IMR-90 (cell line): ENCODE measurements around the gene SLC2A10. TPM values are rescaled to one million over a fixed set of nuclear protein-coding genes. Genes with fewer than 3 reads are reported as not detected.

Source experiments
- ATAC-seq: fragments of 200-7000 bp; cut with Tn5 transposase; 2 replicates; pipeline ENCODE4 v1.9.1; 2020; ENCODE audit warnings: low read depth, mild to moderate bottlenecking, moderate library complexity
- BruUV-seq: library from RNA; stranded (reverse); fragments of 400-500 nt; replicated peaks from 2 replicates; lab custom pipeline; 2021; lab: Mats Ljungman, UMichigan
- CTCF ChIA-PET: fragments of 300-600 bp; formaldehyde crosslinking; extraction: SDS; loops from one replicate; lab custom pipeline; 2021; ENCODE audit warnings: antibody characterized with exemption; lab: Yijun Ruan, JAX
- POLR2A ChIA-PET: fragments of 300-600 bp; sonication (Branson Sonifier 250); formaldehyde crosslinking; loops from one replicate; lab custom pipeline; 2022; ENCODE audit warnings: antibody characterized with exemption; ENCODE audit not compliant: unreplicated experiment; lab: Charles Lee
- DNase-seq: peaks from one replicate; pipeline ENCODE4 v3.0.0; 2013
- H2AFZ ChIP-seq: replicated peaks from 2 replicates; pipeline ENCODE3; 2013; ENCODE audit warnings: low read length, mild to moderate bottlenecking; ENCODE audit not compliant: poor library complexity
- H2AK5ac ChIP-seq: 2 replicates; pipeline ENCODE4 v1.6.1; 2013; ENCODE audit warnings: low read depth, low read length, inconsistent platforms
- H2AK9ac ChIP-seq: replicated peaks from 2 replicates; pipeline ENCODE3; 2013; ENCODE audit warnings: mild to moderate bottlenecking, low read depth, low read length, moderate library complexity; ENCODE audit not compliant: poor library complexity
- H2BK120ac ChIP-seq: 2 replicates; pipeline ENCODE4 v1.6.1; 2013; ENCODE audit warnings: low read depth, low read length, inconsistent platforms
- H2BK15ac ChIP-seq: 3 replicates; pipeline ENCODE4 v1.6.1; 2013; ENCODE audit warnings: low read depth, low read length, inconsistent platforms
- H2BK20ac ChIP-seq: 2 replicates; pipeline ENCODE4 v1.6.1; 2013; ENCODE audit warnings: low read depth, mild to moderate bottlenecking, inconsistent platforms, low read length, moderate library complexity
- H2BK5ac ChIP-seq: 2 replicates; pipeline ENCODE4 v1.6.1; 2013; ENCODE audit warnings: mild to moderate bottlenecking, low read depth, low read length, inconsistent platforms; ENCODE audit not compliant: poor library complexity, severe bottlenecking
- H3K14ac ChIP-seq: replicated peaks from 2 replicates; pipeline ENCODE4 v1.6.1; 2013; ENCODE audit warnings: low read depth, low read length, inconsistent platforms
- H3K18ac ChIP-seq: 2 replicates; pipeline ENCODE4 v1.6.1; 2013; ENCODE audit warnings: low read depth, low read length, control low read depth
- H3K23ac ChIP-seq: 2 replicates; pipeline ENCODE4 v1.6.1; 2013; ENCODE audit warnings: low read depth, low read length, inconsistent platforms
- H3K27ac ChIP-seq: 2 replicates; pipeline ENCODE4 v1.5.1; 2013; ENCODE audit warnings: mild to moderate bottlenecking, control low read depth, low read length; ENCODE audit not compliant: insufficient read depth
- H3K27me3 ChIP-seq: 2 replicates; pipeline ENCODE4 v1.6.1; 2013; ENCODE audit warnings: low read length; ENCODE audit not compliant: control insufficient read depth, insufficient read depth
- H3K36me3 ChIP-seq: 2 replicates; pipeline ENCODE4 v1.6.1; 2013; ENCODE audit warnings: low read length, mixed read lengths; ENCODE audit not compliant: control insufficient read depth, insufficient read depth
- H3K4ac ChIP-seq: 2 replicates; pipeline ENCODE4 v1.6.1; 2013; ENCODE audit warnings: low read depth, low read length, inconsistent platforms
- H3K4me1 ChIP-seq: 2 replicates; pipeline ENCODE4 v1.6.1; 2013; ENCODE audit warnings: low read length, mixed read lengths; ENCODE audit not compliant: control insufficient read depth, insufficient read depth
- H3K4me2 ChIP-seq: 2 replicates; pipeline ENCODE4 v1.6.1; 2013; ENCODE audit warnings: low read depth, mild to moderate bottlenecking, control low read depth, low read length, moderate library complexity
- H3K4me3 ChIP-seq: 2 replicates; pipeline ENCODE4 v1.5.1; 2013; ENCODE audit warnings: low read depth, mild to moderate bottlenecking, control low read depth, low read length, moderate library complexity; ENCODE audit not compliant: insufficient read depth
- H3K56ac ChIP-seq: 2 replicates; pipeline ENCODE4 v1.6.1; 2013; ENCODE audit warnings: low read length, inconsistent platforms; ENCODE audit not compliant: insufficient read depth; ENCODE audit errors: extremely low read depth
- H3K79me1 ChIP-seq, 2 experiments: 2 replicates each; pipeline ENCODE4 v1.6.1; 2013; ENCODE audit warnings: low read length in 2 of 2, inconsistent platforms in 1 of 2, low read depth in 1 of 2
- H3K9ac ChIP-seq: 2 replicates; pipeline ENCODE4 v1.6.1; 2013; ENCODE audit warnings: low read depth, low read length, control low read depth
- H3K9me1 ChIP-seq: 2 replicates; pipeline ENCODE4 v1.6.1; 2013; ENCODE audit warnings: low read length, inconsistent platforms; ENCODE audit not compliant: insufficient read depth
- H3K9me3 ChIP-seq: 2 replicates; pipeline ENCODE4 v1.6.1; 2013; ENCODE audit warnings: low read length; ENCODE audit not compliant: control insufficient read depth, insufficient read depth
- H4K20me1 ChIP-seq: 2 replicates; pipeline ENCODE4 v1.6.1; 2013; ENCODE audit warnings: low read length, inconsistent platforms; ENCODE audit not compliant: insufficient read depth
- H4K5ac ChIP-seq: 2 replicates; pipeline ENCODE4 v1.6.1; 2013; ENCODE audit warnings: mild to moderate bottlenecking, low read depth, low read length, control low read depth
- H4K8ac ChIP-seq, 2 experiments: 2 replicates each; pipeline ENCODE4 v1.6.1; 2013; ENCODE audit warnings: low read depth in 2 of 2, low read length in 2 of 2, control low read depth in 1 of 2, inconsistent platforms in 1 of 2
- H4K91ac ChIP-seq: 2 replicates; pipeline ENCODE4 v1.6.1; 2013; ENCODE audit warnings: low read depth, low read length, inconsistent platforms; ENCODE audit not compliant: insufficient read depth
- FOS ChIP-seq: fragments of 150-350 bp; IDR thresholded peaks from 2 replicates; pipeline ENCODE4 v1.6.1; 2016; ENCODE audit warnings: low read depth, low read length
- MAFK ChIP-seq: IDR thresholded peaks from 2 replicates; pipeline ENCODE4 v1.6.1; 2012; ENCODE audit warnings: low read depth, low read length, improper control_type of control experiment
- RCOR1 ChIP-seq: IDR thresholded peaks from 2 replicates; pipeline ENCODE4 v1.6.1; 2012; ENCODE audit warnings: mild to moderate bottlenecking, low read length, improper control_type of control experiment; ENCODE audit not compliant: insufficient replicate concordance
- WGBS, 2 experiments: methylation state at CpG; one replicate each; pipeline versions ENCODE4 v1.1.5 to v1.1.7; 2013; ENCODE audit warnings: missing lambda C conversion rate in 2 of 2; ENCODE audit not compliant: insufficient read length in 1 of 2; ENCODE audit errors: extremely low coverage in 2 of 2; 5-methylcytosine and 5-hydroxymethylcytosine counted together
- dilution Hi-C: fragments of 300-500 bp; cut with HindIII; formaldehyde crosslinking; loops from one replicate; pipeline ENCODE4 v1.14.3; 2018; ENCODE audit warnings: low sequenced_read_pairs; ENCODE audit not compliant: unreplicated experiment
- in situ Hi-C: fragments of 300-500 bp; cut with MboI; formaldehyde crosslinking; loops from 3 replicates; pipeline ENCODE4 v1.14.3; 2019; ENCODE audit warnings: low sequenced_read_pairs, inconsistent platforms, mixed read lengths
- intact Hi-C: fragments of 100-400 bp; cut with micrococcal nuclease; formaldehyde crosslinking; loops from 2 replicates; pipeline ENCODE4 v1.10.0; 2022
- polyA plus RNA-seq, 3 experiments: library from polyadenylated mRNA; depleted of rRNA; stranded (reverse); fragments of >200 nt; gene quantifications; 2 replicates each; pipeline ENCODE4 v1.2.3, GENCODE V29; 2012; ENCODE audit warnings: low replicate concordance in 1 of 3
- total RNA-seq: library from RNA; depleted of rRNA; stranded (reverse); fragments of >200 nt; gene quantifications from 2 replicates; pipeline ENCODE4 v1.2.3, GENCODE V29; 2012
- TF ChIP-seq, protein P1 (sequence below): fragments of 150-350 bp; IDR thresholded peaks from 2 replicates; pipeline ENCODE4 v1.6.1; 2016; ENCODE audit warnings: low read depth, mild to moderate bottlenecking, low read length, moderate library complexity, borderline replicate concordance
- TF ChIP-seq, protein P2 (sequence below): fragments of 150-350 bp; IDR thresholded peaks from 2 replicates; pipeline ENCODE4 v1.6.1; 2017; ENCODE audit warnings: mild to moderate bottlenecking, antibody characterized with exemption, low read length, low read depth

The SLC2A10 gene
- total and polyA plus RNA-seq, 2 of the 4 experiments (the other 2 are of a cell fraction): 15.2 to 22.0 TPM

- TF ChIP-seq FOS: no peak
Measured at GRCh38 chr20:46746956-46747526, 37.6 kb downstream of the SLC2A10 start (continued).

GRCh38 chr20:46749147-46749546 lies 39.7 kb downstream of the SLC2A10 start:
- no peak overlapping the region for H2AK9ac ChIP-seq
- H3K9me3 ChIP-seq: no peaks in the 10 kb centered on the region
- CTCF ChIA-PET: interaction anchor here (1.5 kb wide), 1 partner anchor 635 kb away, joined by 6 read pairs; no protein-coding TSS in a partner anchor
- no peak overlapping the region for H4K91ac ChIP-seq
- H4K5ac ChIP-seq: no peak overlapping the region
- H3K27ac ChIP-seq: no peak overlapping the region
- POLR2A ChIA-PET: interaction anchor here (0.6 kb wide), 1 partner anchor 221 kb away, joined by 4 read pairs; no protein-coding TSS in a partner anchor
- no CpG with 5 or more reads among the region's 3 CpGs for WGBS, 2 experiments
- no peak overlapping the region for H3K18ac ChIP-seq
- no peaks in the 10 kb centered on the region for H3K79me1 ChIP-seq
- H2AFZ ChIP-seq: no peak overlapping the region
- dilution Hi-C loops (no loop called here), in situ Hi-C loops (no loop called here), intact Hi-C loops (loop anchor here (5.0 kb wide), 1 partner anchor 873 kb away; no protein-coding TSS in a partner anchor)
- no peak overlapping the region for H3K4ac ChIP-seq
- peaks cover 3% of the 10 kb centered on the region; the same call in 1 of the 2 replicates for H3K9me1 ChIP-seq
- H3K14ac ChIP-seq: no peak overlapping the region
- H3K27me3 ChIP-seq: no peaks in the 10 kb centered on the region
- no peak overlapping the region for H2BK120ac ChIP-seq
- no peak overlapping the region for H3K4me2 ChIP-seq
- no peak overlapping the region for H3K4me3 ChIP-seq
- no peak overlapping the region for H2AK5ac ChIP-seq
- BruUV-seq: no TSS peak
- no peak overlapping the region for H2BK5ac ChIP-seq
- DNase-seq (no peak), ATAC-seq (no peak)
- no peak overlapping the region for H3K23ac ChIP-seq
- no peak overlapping the region for H4K8ac ChIP-seq
- no peak overlapping the region for H3K56ac ChIP-seq
- TF ChIP-seq, protein P1, sequence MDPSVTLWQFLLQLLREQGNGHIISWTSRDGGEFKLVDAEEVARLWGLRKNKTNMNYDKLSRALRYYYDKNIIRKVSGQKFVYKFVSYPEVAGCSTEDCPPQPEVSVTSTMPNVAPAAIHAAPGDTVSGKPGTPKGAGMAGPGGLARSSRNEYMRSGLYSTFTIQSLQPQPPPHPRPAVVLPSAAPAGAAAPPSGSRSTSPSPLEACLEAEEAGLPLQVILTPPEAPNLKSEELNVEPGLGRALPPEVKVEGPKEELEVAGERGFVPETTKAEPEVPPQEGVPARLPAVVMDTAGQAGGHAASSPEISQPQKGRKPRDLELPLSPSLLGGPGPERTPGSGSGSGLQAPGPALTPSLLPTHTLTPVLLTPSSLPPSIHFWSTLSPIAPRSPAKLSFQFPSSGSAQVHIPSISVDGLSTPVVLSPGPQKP: no peak
- TF ChIP-seq, protein P2, sequence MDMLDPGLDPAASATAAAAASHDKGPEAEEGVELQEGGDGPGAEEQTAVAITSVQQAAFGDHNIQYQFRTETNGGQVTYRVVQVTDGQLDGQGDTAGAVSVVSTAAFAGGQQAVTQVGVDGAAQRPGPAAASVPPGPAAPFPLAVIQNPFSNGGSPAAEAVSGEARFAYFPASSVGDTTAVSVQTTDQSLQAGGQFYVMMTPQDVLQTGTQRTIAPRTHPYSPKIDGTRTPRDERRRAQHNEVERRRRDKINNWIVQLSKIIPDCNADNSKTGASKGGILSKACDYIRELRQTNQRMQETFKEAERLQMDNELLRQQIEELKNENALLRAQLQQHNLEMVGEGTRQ: no peak
- no peak for TF ChIP-seq RCOR1
- no peak for TF ChIP-seq MAFK
- no peaks in the 10 kb centered on the region for H3K4me1 ChIP-seq
- no peak overlapping the region for H2BK15ac ChIP-seq
- H4K20me1 ChIP-seq: no peaks in the 10 kb centered on the region
- no peak overlapping the region for H2BK20ac ChIP-seq
- no peak overlapping the region for H3K9ac ChIP-seq
- H3K36me3 ChIP-seq: no peaks in the 10 kb centered on the region
